GM18909 (cell line): ENCODE results near the gene GAS6.
"Not testable (repeated sequence)": the region's sequence is repeated elsewhere in the genome, so short reads cannot be mapped to it uniquely, and the experiment has no call there.

Experiments used
- ATAC-seq: cut with Tn5 transposase; IDR thresholded peaks from one replicate; pipeline ENCODE4 v1.9.1; 2021; ENCODE audit warnings: mild to moderate bottlenecking; ENCODE audit not compliant: unreplicated experiment, poor library complexity

The GAS6 gene

GRCh38 chr13:113796964-113797676 is 66.8 kb downstream of the GAS6 start:
- no peak for ATAC-seq

GRCh38 chr13:113796211-113796963 is 67.5 kb downstream of the GAS6 start:
- ATAC-seq = no peak

- ATAC-seq = not testable (repeated sequence)
These were observed 68.5 kb downstream of the GAS6 start for GRCh38 chr13:113795362-113795761.

GRCh38 chr13:113794764-113795173 is 69.1 kb downstream of the GAS6 start:
- no peak for ATAC-seq

- no peak for ATAC-seq
These were observed 69.8 kb downstream of the GAS6 start for GRCh38 chr13:113794086-113794485.

GRCh38 chr13:113793718-113794085 is 70.2 kb downstream of the GAS6 start:
- ATAC-seq = no peak

- ATAC-seq = no peak
These were observed 70.8 kb downstream of the GAS6 start for GRCh38 chr13:113792886-113793717.

GRCh38 chr13:113792236-113792770 is 71.6 kb downstream of the GAS6 start:
- ATAC-seq = no peak

GRCh38 chr13:113791761-113792160 is 72.1 kb downstream of the GAS6 start:
- ATAC-seq = no peak

- no peak for ATAC-seq
These were observed 72.7 kb downstream of the GAS6 start for GRCh38 chr13:113791226-113791625.

- ATAC-seq = not testable (repeated sequence)
These were observed 73.9 kb downstream of the GAS6 start for GRCh38 chr13:113789931-113790330.

GRCh38 chr13:113789167-113789566 is 74.7 kb downstream of the GAS6 start:
- ATAC-seq = no peak

GRCh38 chr13:113788413-113789135 is 75.3 kb downstream of the GAS6 start:
- no peak for ATAC-seq

- no peak for ATAC-seq
These were observed 76.2 kb downstream of the GAS6 start for GRCh38 chr13:113787694-113788093.

GRCh38 chr13:113786262-113786841 is 77.5 kb downstream of the GAS6 start:
- no peak for ATAC-seq

- ATAC-seq = no peak
These were observed 78.5 kb downstream of the GAS6 start for GRCh38 chr13:113785051-113786010.

- ATAC-seq = no peak
These were observed 79.2 kb downstream of the GAS6 start for GRCh38 chr13:113784645-113785024.

GRCh38 chr13:113783966-113784644 is 79.8 kb downstream of the GAS6 start:
- no peak for ATAC-seq
